CD8-positive, alpha-beta memory T cell (primary cell): ENCODE results near the gene KLHL26. TPM values are rescaled to one million over a fixed set of nuclear protein-coding genes. Genes with fewer than 3 reads are reported as not detected.
A peak's percentile ranks its signal among the peaks of the same experiment; 100 is the strongest.

Source experiments
- CTCF ChIA-PET: fragments of 350-600 bp; sonication (Branson Sonifier 250); formaldehyde crosslinking; loops from one replicate; lab custom pipeline; 2021; ENCODE audit warnings: antibody characterized with exemption; lab: Charles Lee
- POLR2A ChIA-PET: fragments of 350-600 bp; sonication (Branson Sonifier 250); formaldehyde crosslinking; loops from one replicate; lab custom pipeline; 2021; ENCODE audit warnings: antibody characterized with exemption; lab: Charles Lee
- DNase-seq, 5 donors: peaks; one replicate each; pipeline versions ENCODE4 v3.0.0 to v3.0.0-alpha.2; 2020 to 2022; ENCODE audit warnings: mixed read lengths in 1 of 5
- H3K27ac ChIP-seq: one replicate; pipeline ENCODE4 v1.7.0; 2013; ENCODE audit warnings: low read depth, mild to moderate bottlenecking, low read length, moderate library complexity
- H3K27me3 ChIP-seq: 2 replicates; pipeline ENCODE4 v1.7.0; 2013; ENCODE audit warnings: low read length, mild to moderate bottlenecking; ENCODE audit not compliant: insufficient read depth, poor library complexity, severe bottlenecking
- H3K36me3 ChIP-seq: 2 replicates; pipeline ENCODE4 v1.7.0; 2013; ENCODE audit warnings: mild to moderate bottlenecking, low read length, moderate library complexity; ENCODE audit not compliant: insufficient read depth
- H3K4me1 ChIP-seq: 2 replicates; pipeline ENCODE4 v1.7.0; 2013; ENCODE audit warnings: mild to moderate bottlenecking, low read length, moderate library complexity; ENCODE audit not compliant: insufficient read depth
- H3K4me3 ChIP-seq: 2 replicates; pipeline ENCODE4 v1.7.0; 2013; ENCODE audit warnings: mild to moderate bottlenecking, low read length
- H3K9me3 ChIP-seq: 2 replicates; pipeline ENCODE4 v1.7.0; 2013; ENCODE audit warnings: mild to moderate bottlenecking, low read length
- H3K27ac Mint-ChIP-seq, 8 donors: one replicate each; pipeline ENCODE4 v1.8.0; 2020 to 2021; ENCODE audit warnings: mixed read lengths in 8 of 8, mild to moderate bottlenecking in 6 of 8, inconsistent platforms in 3 of 8, moderate library complexity in 3 of 8
- H3K27me3 Mint-ChIP-seq, 2 donors: one replicate each; pipeline ENCODE4 v1.8.0; 2020 to 2021; ENCODE audit warnings: mixed read lengths in 2 of 2, mild to moderate bottlenecking in 1 of 2, moderate library complexity in 1 of 2
- H3K36me3 Mint-ChIP-seq, 3 donors: one replicate each; pipeline ENCODE4 v1.8.0; 2020 to 2021; ENCODE audit warnings: mixed read lengths in 3 of 3, inconsistent platforms in 1 of 3, mild to moderate bottlenecking in 1 of 3
- H3K4me1 Mint-ChIP-seq, 3 donors: one replicate each; pipeline ENCODE4 v1.8.0; 2020 to 2021; ENCODE audit warnings: mixed read lengths in 3 of 3, inconsistent platforms in 1 of 3, mild to moderate bottlenecking in 1 of 3
- H3K4me3 Mint-ChIP-seq, 7 donors: one replicate each; pipeline ENCODE4 v1.8.0; 2020 to 2021; ENCODE audit warnings: mixed read lengths in 7 of 7, mild to moderate bottlenecking in 6 of 7, moderate library complexity in 4 of 7, inconsistent platforms in 2 of 7
- H3K9me3 Mint-ChIP-seq, 5 donors: one replicate each; pipeline ENCODE4 v1.8.0; 2020 to 2022; ENCODE audit warnings: mixed read lengths in 5 of 5, mild to moderate bottlenecking in 3 of 5, moderate library complexity in 2 of 5, inconsistent platforms in 1 of 5
- polyA plus RNA-seq: library from polyadenylated mRNA; unstranded; fragments of 300-500 nt; fragmentation: Illumina TruSeq; gene quantifications from one replicate; pipeline ENCODE4 v1.2.3, GENCODE V29; 2021
- total RNA-seq, 2 experiments: library from RNA; stranded (reverse); gene quantifications; one replicate each; pipeline ENCODE4 v1.2.3, GENCODE V29; 2021

The KLHL26 gene
- total and polyA plus RNA-seq, 3 experiments from 2014 or later = 5.1 to 12.8 (median 12.4) TPM

DNA sequence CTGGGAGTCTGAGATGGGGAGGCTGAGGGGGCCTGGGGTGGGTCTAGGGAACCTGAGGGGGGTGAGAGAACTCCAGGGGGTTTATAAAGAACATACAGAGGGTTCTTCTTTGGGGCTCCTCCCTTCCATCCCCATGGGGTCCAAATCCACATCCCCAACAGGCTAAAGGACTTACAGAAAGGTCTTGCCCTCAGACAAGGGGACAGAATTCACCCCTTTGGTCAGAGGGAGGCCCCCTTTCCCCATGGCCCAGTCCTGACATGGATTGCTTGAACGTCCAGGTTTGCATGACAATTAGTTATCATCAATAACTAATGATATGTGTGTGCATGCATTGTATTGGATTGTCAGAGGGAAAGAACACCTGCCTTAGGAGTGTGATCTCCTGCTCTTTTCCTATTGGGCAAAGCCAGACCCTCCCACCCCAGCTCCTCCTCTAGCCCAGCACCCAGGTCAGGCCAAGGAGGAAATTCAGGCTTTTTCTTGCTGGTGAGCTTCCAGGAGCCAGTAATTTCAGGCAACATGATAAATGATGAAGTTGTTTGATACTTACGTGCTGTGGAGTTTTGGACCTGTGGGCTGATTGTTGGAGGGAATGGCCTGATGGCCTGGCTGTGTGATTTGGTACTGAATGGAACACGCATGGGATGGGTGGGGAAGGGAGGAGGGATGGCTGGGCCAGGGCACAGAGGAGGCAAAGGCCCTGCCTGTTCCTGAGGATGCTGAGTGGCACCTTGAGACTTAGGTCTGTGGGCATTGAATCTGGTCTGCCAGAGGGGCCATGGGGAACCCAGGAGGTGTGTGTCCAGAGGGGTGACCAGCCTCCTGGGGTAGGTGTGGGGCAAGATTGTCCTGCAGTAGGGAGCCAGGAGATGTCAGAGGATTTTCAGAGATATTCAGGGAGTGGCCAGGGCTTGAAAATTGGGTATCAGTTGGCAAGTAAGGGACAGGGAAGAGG, 1.1 kb downstream of the KLHL26 start:
- Histone ChIP-seq H3K36me3 (no peaks in the 10 kb centered on the region), H3K9me3 (no peaks in the 10 kb centered on the region), H3K27me3 (no peaks in the 10 kb centered on the region), H3K4me3 (peak overlapping the region; percentile 83), H3K4me1 (peaks cover 19% of the 10 kb centered on the region), H3K27ac (peak overlapping the region; percentile 83)
- H3K36me3 Mint-ChIP-seq = peaks cover 0 to 2% (median 0%) of the 10 kb centered on the region in 3 donors
- CTCF ChIA-PET = no interaction called here
- H3K4me1 Mint-ChIP-seq = peaks cover 25 to 41% (median 41%) of the 10 kb centered on the region in 3 donors
- H3K9me3 Mint-ChIP-seq = no peaks in the 10 kb centered on the region
- POLR2A ChIA-PET = no interaction called here
- peak overlapping the region; percentile 85 to 94 (median 89) for H3K4me3 Mint-ChIP-seq
- DNase-seq = no peak
- H3K27ac Mint-ChIP-seq = peak overlapping the region; percentile 74 to 98 (median 91)
- H3K27me3 Mint-ChIP-seq = peaks cover 5% of the 10 kb centered on the region in 2 donors

DNA sequence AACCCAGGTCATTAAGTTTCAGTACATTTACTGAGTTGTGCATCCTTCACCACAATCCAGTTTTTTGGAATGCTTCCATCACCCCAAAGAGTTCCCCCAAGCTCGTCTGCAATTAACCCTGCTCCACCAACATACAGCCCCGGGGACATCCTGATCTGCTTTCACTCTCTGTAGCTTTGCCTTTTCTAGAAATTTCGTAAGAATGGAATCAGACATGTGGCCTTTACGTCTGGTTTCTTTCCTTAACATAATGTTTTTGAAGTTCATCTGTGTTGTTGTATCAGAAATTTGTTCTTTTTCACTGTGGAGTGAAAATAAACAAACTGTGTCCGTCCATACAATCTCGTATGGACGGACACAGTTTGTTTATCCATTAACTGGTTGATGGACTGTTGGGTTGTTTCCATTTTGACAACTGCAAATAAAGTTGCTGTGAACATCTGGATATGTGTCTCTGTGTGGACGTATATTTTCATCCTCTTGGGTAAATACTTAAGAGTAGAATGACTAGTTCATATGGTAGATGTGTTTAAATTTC, 2.9 kb downstream of the KLHL26 start:
- H3K27ac ChIP-seq = no peak overlapping the region
- ChIA-PET CTCF (interaction anchor here (0.6 kb wide), 1 partner anchor 177 kb away, joined by 4 read pairs; no protein-coding TSS in a partner anchor), POLR2A (no interaction called here)
- no peaks in the 10 kb centered on the region for H3K27me3 ChIP-seq
- DNase-seq = no peak
- no peaks in the 10 kb centered on the region for H3K36me3 ChIP-seq
- Mint-ChIP-seq H3K27me3 (peaks cover 0 to under 1% of the 10 kb centered on the region in 2 donors), H3K27ac (peak overlapping the region in 4 of 8 donors; percentile 22 to 56 (median 46)), H3K9me3 (no peaks in the 10 kb centered on the region), H3K36me3 (peaks cover 0 to 4% (median 2%) of the 10 kb centered on the region in 3 donors), H3K4me1 (peaks cover 25 to 49% (median 44%) of the 10 kb centered on the region in 3 donors), H3K4me3 (peak overlapping the region in 1 of 7 donors; percentile 13)
- H3K9me3 ChIP-seq = no peaks in the 10 kb centered on the region
- H3K4me1 ChIP-seq = peaks cover 19% of the 10 kb centered on the region
- H3K4me3 ChIP-seq = no peak overlapping the region

GRCh38 chr19:18644196-18645034, 7.6 kb downstream of the KLHL26 start:
- H3K4me3 ChIP-seq = no peak overlapping the region
- H3K27me3 Mint-ChIP-seq = no peaks in the 10 kb centered on the region
- H3K9me3 ChIP-seq = no peaks in the 10 kb centered on the region
- H3K4me1 Mint-ChIP-seq = peaks cover 6 to 25% (median 24%) of the 10 kb centered on the region in 3 donors
- H3K27ac Mint-ChIP-seq = no peak overlapping the region
- no peak for DNase-seq
- no peak overlapping the region for H3K4me3 Mint-ChIP-seq
- no peaks in the 10 kb centered on the region for H3K4me1 ChIP-seq
- H3K9me3 Mint-ChIP-seq = no peaks in the 10 kb centered on the region
- POLR2A ChIA-PET = no interaction called here
- no peaks in the 10 kb centered on the region for H3K36me3 ChIP-seq
- peaks cover 0 to 14% (median 6%) of the 10 kb centered on the region in 3 donors for H3K36me3 Mint-ChIP-seq
- H3K27ac ChIP-seq = no peak overlapping the region
- no peaks in the 10 kb centered on the region for H3K27me3 ChIP-seq
- CTCF ChIA-PET = no interaction called here

- H3K27me3 Mint-ChIP-seq = no peaks in the 10 kb centered on the region
- no peak overlapping the region for H3K27ac Mint-ChIP-seq
- Histone ChIP-seq H3K9me3 (no peaks in the 10 kb centered on the region), H3K36me3 (no peaks in the 10 kb centered on the region), H3K4me1 (no peaks in the 10 kb centered on the region), H3K4me3 (no peak overlapping the region), H3K27me3 (no peaks in the 10 kb centered on the region), H3K27ac (no peak overlapping the region)
- CTCF ChIA-PET = no interaction called here
- DNase-seq = no peak
- H3K4me1 Mint-ChIP-seq = peaks cover 4 to 19% (median 18%) of the 10 kb centered on the region in 3 donors
- no peak overlapping the region for H3K4me3 Mint-ChIP-seq
- no peaks in the 10 kb centered on the region for H3K9me3 Mint-ChIP-seq
- H3K36me3 Mint-ChIP-seq = peaks cover 0 to 18% (median 6%) of the 10 kb centered on the region in 3 donors
- POLR2A ChIA-PET = no interaction called here
These were observed 8.2 kb downstream of the KLHL26 start for GRCh38 chr19:18645035-18645511.

DNA sequence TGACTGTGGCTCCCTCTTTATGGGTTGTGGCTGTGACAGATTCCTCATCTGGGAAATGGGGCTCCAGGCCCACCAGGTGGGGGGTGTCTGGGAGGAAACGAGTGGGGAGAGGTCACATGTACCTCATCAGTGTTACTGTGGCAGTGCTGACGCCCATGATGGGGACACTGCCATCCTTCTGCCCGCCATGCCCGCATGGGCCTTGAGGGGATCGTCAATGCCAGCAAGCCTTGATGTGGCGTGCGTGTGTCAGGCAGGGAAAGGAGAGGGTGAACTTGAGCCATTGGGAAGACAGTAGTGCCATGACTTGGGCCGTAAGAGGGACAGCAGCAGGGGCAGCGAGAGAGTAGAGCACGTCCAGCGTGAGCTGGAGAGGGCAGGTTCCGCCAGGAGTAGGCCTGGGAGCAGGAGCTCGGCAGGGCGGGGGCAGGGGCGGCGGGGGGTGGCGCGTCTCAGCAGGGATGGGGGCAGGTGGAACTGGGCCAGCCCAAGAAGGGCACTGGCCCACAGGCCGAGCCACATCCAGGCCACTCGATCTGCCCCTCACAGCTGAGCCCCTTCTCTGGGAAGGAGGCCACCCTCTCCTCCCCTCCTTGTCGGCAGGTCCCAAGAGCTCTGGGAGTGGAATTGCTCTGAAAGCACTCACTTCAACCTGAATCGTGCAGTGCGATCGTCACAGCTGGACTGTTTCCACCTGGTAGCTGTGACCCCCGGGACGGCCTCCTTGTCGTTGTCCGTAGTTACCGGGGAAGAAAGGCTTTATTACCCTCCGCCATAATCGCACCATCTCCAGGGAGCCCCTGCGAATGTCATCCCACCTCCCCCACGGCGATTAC, 9.9 kb downstream of the KLHL26 start:
- Histone ChIP-seq H3K36me3 (no peaks in the 10 kb centered on the region), H3K4me1 (no peaks in the 10 kb centered on the region), H3K9me3 (no peaks in the 10 kb centered on the region), H3K27me3 (no peaks in the 10 kb centered on the region), H3K27ac (no peak overlapping the region), H3K4me3 (no peak overlapping the region)
- no peak for DNase-seq
- Mint-ChIP-seq H3K27ac (peak overlapping the region in 1 of 8 donors; percentile 84), H3K9me3 (no peaks in the 10 kb centered on the region), H3K4me1 (peaks cover 4 to 20% (median 17%) of the 10 kb centered on the region in 3 donors), H3K36me3 (peaks cover 0 to 30% (median 6%) of the 10 kb centered on the region in 3 donors), H3K27me3 (no peaks in the 10 kb centered on the region), H3K4me3 (no peak overlapping the region)
- POLR2A ChIA-PET = interaction anchor here (0.6 kb wide), 1 partner anchor 36 kb away, joined by 3 read pairs; no protein-coding TSS in a partner anchor
- CTCF ChIA-PET = interaction anchor here (0.6 kb wide), 1 partner anchor 268 kb away, joined by 3 read pairs; no protein-coding TSS in a partner anchor

DNA sequence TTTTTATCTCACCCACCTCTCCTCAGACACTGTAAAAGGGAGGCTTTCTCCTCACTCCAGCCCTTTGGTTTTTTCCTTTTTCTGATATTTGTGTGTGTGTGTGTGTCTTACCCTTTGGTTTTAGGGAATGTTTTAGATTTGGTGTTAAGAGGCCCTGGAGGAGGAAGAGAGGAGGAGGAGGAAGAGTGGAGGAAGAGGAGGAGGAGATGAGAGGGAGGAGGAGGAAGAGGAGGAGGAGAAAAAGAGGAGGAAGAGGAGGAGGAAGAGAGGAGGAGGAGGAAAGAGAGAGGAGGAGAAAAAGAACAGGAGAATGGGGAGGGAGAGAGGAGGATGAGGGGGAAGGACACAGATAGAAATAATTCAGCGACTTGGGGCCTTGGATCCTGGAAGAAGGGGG, 10.5 kb downstream of the KLHL26 start:
- Mint-ChIP-seq H3K27ac (no peak overlapping the region), H3K4me1 (peaks cover 5 to 17% (median 12%) of the 10 kb centered on the region in 3 donors), H3K4me3 (no peak overlapping the region), H3K9me3 (no peaks in the 10 kb centered on the region), H3K36me3 (peaks cover 0 to 31% (median 6%) of the 10 kb centered on the region in 3 donors), H3K27me3 (no peaks in the 10 kb centered on the region)
- DNase-seq = no peak
- H3K27me3 ChIP-seq = no peaks in the 10 kb centered on the region
- H3K9me3 ChIP-seq = no peaks in the 10 kb centered on the region
- no peaks in the 10 kb centered on the region for H3K4me1 ChIP-seq
- no peak overlapping the region for H3K27ac ChIP-seq
- H3K4me3 ChIP-seq = no peak overlapping the region
- no peaks in the 10 kb centered on the region for H3K36me3 ChIP-seq
- CTCF ChIA-PET = interaction anchor here (0.6 kb wide), 1 partner anchor 268 kb away, joined by 3 read pairs; no protein-coding TSS in a partner anchor
- POLR2A ChIA-PET = no interaction called here

- Histone ChIP-seq H3K36me3 (no peaks in the 10 kb centered on the region), H3K9me3 (no peaks in the 10 kb centered on the region), H3K4me3 (no peak overlapping the region), H3K27ac (no peak overlapping the region), H3K4me1 (no peaks in the 10 kb centered on the region), H3K27me3 (no peaks in the 10 kb centered on the region)
- no peaks in the 10 kb centered on the region for H3K9me3 Mint-ChIP-seq
- H3K4me3 Mint-ChIP-seq = no peak overlapping the region
- no peak for DNase-seq
- H3K27me3 Mint-ChIP-seq = no peaks in the 10 kb centered on the region
- H3K27ac Mint-ChIP-seq = peak overlapping the region in 1 of 8 donors; percentile 33
- ChIA-PET POLR2A (no interaction called here), CTCF (interaction anchor here (0.6 kb wide), 1 partner anchor 269 kb away, joined by 3 read pairs; no protein-coding TSS in a partner anchor)
- peaks cover 0 to 31% (median 6%) of the 10 kb centered on the region in 3 donors for H3K36me3 Mint-ChIP-seq
- peaks cover 5 to 17% (median 12%) of the 10 kb centered on the region in 3 donors for H3K4me1 Mint-ChIP-seq
These were observed 11.0 kb downstream of the KLHL26 start for GRCh38 chr19:18647807-18648206.
